SH-SY5Y (cell line): ENCODE results near the gene C7orf33.

ENCODE experiments used
- GATA2 ChIP-seq: IDR thresholded peaks from 2 replicates; pipeline ENCODE4 v1.6.1; 2011; ENCODE audit warnings: mild to moderate bottlenecking, low read depth, low read length
- GATA3 ChIP-seq: IDR thresholded peaks from 2 replicates; pipeline ENCODE4 v1.6.1; 2011; ENCODE audit warnings: low read depth, mild to moderate bottlenecking, low read length, moderate library complexity

C7orf33 gene

GRCh38 chr7:148657929-148658328 is 67.4 kb downstream of the C7orf33 start:
- TF ChIP-seq GATA2 (no peak), GATA3 (no peak)

- TF ChIP-seq GATA3 (no peak), GATA2 (no peak)
Observed at GRCh38 chr7:148661471-148661870, 70.9 kb downstream of the C7orf33 start.

GRCh38 chr7:148662646-148663045 is 72.1 kb downstream of the C7orf33 start:
- TF ChIP-seq GATA3 (no peak), GATA2 (no peak)

- TF ChIP-seq GATA2: no peak
- no peak for TF ChIP-seq GATA3
Observed at GRCh38 chr7:148664324-148664723, 73.8 kb downstream of the C7orf33 start.

- no peak for TF ChIP-seq GATA2
- TF ChIP-seq GATA3: no peak
Observed at GRCh38 chr7:148665221-148665620, 74.7 kb downstream of the C7orf33 start.
